Endothelial cell of hepatic sinusoid (primary cell): Measurements from ENCODE around the gene XIST.
"Not testable (repeated sequence)": the region's sequence is repeated elsewhere in the genome, so short reads cannot be mapped to it uniquely, and the experiment has no call there.

Experiments
- in situ Hi-C: cut with HindIII; loops from 2 replicates; pipeline ENCODE4 v1.10.0; 2017; ENCODE audit warnings: low sequenced_read_pairs

Gene XIST

DNA sequence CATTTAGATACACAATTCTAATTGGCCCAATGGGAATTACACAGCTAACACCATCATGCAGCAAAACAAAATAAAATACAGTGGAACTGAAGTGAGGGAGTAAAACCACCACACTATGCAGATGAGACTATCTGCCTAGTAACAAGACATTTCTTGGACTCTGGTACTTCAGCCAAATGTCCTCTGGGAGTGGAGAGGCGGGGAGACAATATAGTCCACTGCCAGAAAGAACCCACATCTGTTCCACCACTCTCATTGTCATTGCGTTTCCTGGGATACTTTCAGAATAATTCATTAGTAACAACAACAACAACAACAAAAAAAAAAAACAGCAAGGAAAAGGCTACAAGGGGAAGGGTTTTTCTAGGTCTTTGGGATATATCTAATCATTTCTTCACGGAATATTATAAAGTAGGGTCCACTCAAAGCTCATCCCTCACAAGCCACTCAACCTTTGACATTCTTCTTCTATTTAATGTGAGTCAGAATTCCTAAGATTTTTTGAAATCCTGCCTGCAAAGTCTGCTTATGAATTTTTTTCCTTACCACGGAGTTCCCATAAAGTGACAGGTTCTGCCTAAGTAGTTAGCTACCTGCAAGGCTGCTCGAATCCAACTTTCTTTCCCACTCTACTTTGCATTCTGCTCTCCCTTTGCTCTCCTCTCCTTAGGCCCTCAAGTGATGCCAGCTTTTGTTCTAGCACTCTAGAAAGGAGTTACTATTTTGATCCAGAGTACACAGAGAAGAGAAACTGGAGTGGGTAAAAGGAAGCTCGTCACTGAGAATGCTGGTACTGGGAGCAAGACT lies 34.9 kb downstream of the XIST start:
- in situ Hi-C loops: no loop called here

DNA sequence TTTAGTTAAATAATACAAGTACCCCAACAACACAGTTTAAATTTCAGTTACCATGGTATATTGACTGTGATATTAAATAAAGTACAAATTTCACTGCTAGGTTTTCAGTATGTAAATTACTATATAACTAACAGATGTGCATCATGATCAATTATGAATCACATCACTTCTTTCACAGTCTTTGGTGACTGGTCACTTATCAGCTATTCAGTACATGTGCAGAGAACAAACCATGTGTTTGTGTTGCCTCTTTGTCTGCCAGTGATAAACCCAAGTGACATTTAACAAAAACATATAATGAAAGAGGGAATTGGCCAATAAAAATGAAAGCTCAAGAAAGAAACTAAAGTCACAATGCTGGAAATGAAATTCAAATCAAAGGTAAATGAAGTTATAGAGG lies 40.3 kb downstream of the XIST start:
- in situ Hi-C loops: no loop called here

DNA sequence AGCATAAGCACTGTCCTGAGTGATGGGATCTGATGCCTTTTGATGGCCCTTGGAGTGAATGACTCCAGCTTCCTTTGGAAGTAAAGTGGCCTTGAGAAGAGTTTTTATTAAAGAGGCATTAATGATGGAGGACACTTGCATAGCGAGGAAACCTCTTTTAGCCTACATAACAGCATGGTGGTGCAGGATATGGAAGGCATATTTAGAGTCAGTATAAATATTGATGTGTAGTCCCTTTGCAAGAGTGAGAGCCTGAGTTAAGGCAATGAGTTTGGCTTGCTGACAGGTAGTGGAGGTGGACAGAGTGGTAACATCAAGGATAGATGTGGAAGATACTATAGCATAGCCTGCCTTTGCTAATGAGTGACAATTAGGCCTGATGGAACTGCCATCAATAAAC lies 48.4 kb downstream of the XIST start:
- in situ Hi-C loops: not testable (repeated sequence)

DNA sequence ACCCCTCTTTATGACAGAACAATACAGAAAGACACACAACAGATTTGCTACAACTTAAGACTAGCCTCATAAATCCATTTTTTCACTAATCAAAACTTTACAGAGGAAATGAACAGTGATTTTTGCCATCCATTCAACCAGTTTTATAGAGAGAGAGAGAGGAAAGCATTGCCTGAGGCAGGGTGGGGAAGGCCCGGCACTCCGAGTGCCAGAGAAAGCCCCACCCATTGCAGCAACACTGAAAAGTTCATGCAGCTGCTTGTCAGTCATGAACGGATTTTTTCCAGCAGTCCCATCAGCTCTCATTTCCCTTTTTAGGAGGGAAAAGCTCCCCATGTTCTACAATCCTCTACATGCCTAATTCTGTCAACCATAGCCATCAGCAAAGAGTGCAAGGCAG lies 52.6 kb downstream of the XIST start:
- in situ Hi-C loops: loop anchor here (25.0 kb wide), 1 partner anchor 338 kb away; no protein-coding TSS in a partner anchor

DNA sequence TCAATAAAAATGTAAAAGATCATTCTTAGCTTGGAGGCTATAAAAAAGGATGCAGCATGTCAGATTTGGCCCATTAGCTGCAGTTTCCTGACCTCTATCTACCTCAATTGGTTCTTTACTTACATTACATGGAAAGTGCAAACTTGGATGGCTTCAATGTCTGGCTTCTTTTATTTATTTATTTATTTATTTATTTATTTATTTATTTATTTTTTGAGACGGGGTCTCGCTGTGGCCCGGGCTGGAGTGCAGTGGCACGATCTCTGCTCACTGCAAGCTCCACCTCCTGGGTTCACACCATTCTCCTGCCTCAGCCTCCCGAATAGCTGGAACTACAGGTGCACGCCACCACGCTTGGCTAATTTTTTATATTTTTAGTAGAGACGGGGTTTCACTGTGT lies 60.0 kb downstream of the XIST start:
- in situ Hi-C loops: loop anchor here (25.0 kb wide), 1 partner anchor 330 kb away; no protein-coding TSS in a partner anchor

DNA sequence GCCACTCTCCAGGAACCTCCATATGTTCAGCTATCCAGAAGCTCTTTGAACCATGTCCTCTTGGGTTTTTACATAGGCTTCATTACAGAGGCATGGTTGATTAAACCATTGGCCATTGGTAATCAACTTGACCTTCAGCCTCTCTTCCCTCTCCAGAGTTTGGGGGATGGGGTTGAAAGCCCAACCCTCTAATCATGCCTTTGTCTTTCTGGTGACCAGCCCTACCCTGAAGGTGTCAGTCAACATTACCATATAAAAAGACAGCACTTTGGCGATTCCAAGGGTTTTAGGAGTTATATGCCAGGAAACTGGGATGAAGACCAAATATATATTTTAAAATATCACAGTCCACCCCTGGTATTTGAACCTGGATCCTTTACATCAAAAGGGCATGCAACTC lies 67.0 kb downstream of the XIST start:
- in situ Hi-C loops: loop anchor here (25.0 kb wide), 1 partner anchor 323 kb away; no protein-coding TSS in a partner anchor
